ENCODE measurements around the gene RENBP.

DNA sequence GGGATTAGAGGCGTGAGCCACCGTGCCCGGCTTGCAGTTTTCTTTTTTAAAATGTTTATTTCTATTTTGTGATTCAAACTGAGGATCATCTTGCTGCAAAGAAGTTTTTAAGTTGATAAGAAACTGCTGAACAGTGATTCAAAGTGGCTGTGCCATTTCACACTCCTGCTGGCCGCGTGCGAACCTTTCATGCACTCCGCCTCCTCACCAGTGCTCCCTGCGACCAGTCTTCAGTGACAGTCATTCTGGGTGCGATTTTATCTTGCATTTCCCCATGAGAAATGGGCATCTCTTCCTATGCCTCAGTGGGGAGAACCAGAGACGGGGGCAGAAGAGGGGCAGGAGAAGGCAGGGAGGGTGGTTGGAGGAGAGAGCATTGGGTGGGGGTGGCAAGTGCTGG is 49.5 kb upstream of the RENBP start:
- TF ChIP-seq, protein P1, sequence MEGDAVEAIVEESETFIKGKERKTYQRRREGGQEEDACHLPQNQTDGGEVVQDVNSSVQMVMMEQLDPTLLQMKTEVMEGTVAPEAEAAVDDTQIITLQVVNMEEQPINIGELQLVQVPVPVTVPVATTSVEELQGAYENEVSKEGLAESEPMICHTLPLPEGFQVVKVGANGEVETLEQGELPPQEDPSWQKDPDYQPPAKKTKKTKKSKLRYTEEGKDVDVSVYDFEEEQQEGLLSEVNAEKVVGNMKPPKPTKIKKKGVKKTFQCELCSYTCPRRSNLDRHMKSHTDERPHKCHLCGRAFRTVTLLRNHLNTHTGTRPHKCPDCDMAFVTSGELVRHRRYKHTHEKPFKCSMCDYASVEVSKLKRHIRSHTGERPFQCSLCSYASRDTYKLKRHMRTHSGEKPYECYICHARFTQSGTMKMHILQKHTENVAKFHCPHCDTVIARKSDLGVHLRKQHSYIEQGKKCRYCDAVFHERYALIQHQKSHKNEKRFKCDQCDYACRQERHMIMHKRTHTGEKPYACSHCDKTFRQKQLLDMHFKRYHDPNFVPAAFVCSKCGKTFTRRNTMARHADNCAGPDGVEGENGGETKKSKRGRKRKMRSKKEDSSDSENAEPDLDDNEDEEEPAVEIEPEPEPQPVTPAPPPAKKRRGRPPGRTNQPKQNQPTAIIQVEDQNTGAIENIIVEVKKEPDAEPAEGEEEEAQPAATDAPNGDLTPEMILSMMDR (conservative IDR thresholded peaks at IDR 0.05; ENCODE audit: low read length), result no peak
- no peak for TF ChIP-seq EZH2phosphoT487 (IDR thresholded peaks at IDR 0.05; ENCODE audit: borderline replicate concordance, low read depth, low read length)
